ENCODE measurements around the gene SCYL3.

DNA sequence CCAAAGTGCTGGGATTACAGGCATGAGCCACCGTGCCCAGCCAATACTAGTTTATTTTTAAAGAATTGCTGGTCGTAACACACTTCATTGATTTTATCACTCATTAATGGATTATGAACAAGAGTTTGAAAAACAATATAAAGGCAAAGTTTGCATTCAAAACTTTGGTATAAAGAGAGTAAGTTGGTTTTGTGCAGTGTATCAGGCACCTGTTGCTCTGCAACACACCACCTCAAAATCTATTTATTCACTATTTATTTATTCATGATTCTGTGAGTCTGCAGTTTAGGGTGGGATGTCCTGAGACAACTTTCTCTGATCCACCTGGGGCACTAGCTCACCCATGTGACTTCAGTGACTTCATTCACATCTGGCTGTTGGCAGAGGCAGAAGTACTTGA lies 88.8 kb downstream of the SCYL3 start:
- TF ChIP-seq, protein P1, sequence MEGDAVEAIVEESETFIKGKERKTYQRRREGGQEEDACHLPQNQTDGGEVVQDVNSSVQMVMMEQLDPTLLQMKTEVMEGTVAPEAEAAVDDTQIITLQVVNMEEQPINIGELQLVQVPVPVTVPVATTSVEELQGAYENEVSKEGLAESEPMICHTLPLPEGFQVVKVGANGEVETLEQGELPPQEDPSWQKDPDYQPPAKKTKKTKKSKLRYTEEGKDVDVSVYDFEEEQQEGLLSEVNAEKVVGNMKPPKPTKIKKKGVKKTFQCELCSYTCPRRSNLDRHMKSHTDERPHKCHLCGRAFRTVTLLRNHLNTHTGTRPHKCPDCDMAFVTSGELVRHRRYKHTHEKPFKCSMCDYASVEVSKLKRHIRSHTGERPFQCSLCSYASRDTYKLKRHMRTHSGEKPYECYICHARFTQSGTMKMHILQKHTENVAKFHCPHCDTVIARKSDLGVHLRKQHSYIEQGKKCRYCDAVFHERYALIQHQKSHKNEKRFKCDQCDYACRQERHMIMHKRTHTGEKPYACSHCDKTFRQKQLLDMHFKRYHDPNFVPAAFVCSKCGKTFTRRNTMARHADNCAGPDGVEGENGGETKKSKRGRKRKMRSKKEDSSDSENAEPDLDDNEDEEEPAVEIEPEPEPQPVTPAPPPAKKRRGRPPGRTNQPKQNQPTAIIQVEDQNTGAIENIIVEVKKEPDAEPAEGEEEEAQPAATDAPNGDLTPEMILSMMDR (IDR thresholded peaks at IDR 0.05): no peak
- TF ChIP-seq POLR2A (IDR thresholded peaks at IDR 0.05): no peak

Data from right lobe of liver (tissue), 4 donors.